Renal cortex interstitium (tissue), 15 donors: ENCODE measurements around the gene MYO15B. TPM values are rescaled to one million over a fixed set of nuclear protein-coding genes. Genes with fewer than 3 reads are reported as not detected.

Experiments
- DNase-seq, 11 donors: peaks; one replicate each; pipeline ENCODE4 v3.0.0-alpha.2; 2013; ENCODE audit warnings: low read depth in 9 of 11, low spot score in 4 of 11; ENCODE audit errors: extremely low read depth in 1 of 11
- long read RNA-seq, 16 experiments: transcript quantifications; one replicate each; lab custom pipeline, GENCODE V29; 2026
- polyA plus RNA-seq, 3 donors: library from polyadenylated mRNA; unstranded; fragments of 120-200 nt; gene quantifications; one replicate each; pipeline ENCODE4 v1.2.1, GENCODE V29; 2013; ENCODE audit not compliant: insufficient read length in 3 of 3

Gene MYO15B
- polyA plus RNA-seq: 100 to 1,000 TPM; 123 to 286 (median 163) TPM
- long read RNA-seq, donor 1, partial matches to known transcripts: 5 of 7 reads
- long read RNA-seq, donor 1, other reads (novel, unspliced or antisense): 0 of 7 reads
- long read RNA-seq, donor 2, partial matches to known transcripts: 0 of 1 reads
- long read RNA-seq, donor 2, other reads (novel, unspliced or antisense): 0 of 1 reads
- long read RNA-seq, donor 3, partial matches to known transcripts: 5 of 10 reads
- long read RNA-seq, donor 3, other reads (novel, unspliced or antisense): 0 of 10 reads
- long read RNA-seq, donor 4, partial matches to known transcripts: 8 of 10 reads
- long read RNA-seq, donor 4, other reads (novel, unspliced or antisense): 0 of 10 reads
- long read RNA-seq, donor 5: 0 reads
- long read RNA-seq, donor 6, partial matches to known transcripts: 25 of 29 reads
- long read RNA-seq, donor 6, other reads (novel, unspliced or antisense): 0 of 29 reads
- long read RNA-seq, donor 7, partial matches to known transcripts: 5 of 7 reads
- long read RNA-seq, donor 7, other reads (novel, unspliced or antisense): 0 of 7 reads
- long read RNA-seq, donor 8: 0 reads
- long read RNA-seq, donor 9, partial matches to known transcripts: 0 of 1 reads
- long read RNA-seq, donor 9, other reads (novel, unspliced or antisense): 0 of 1 reads
- long read RNA-seq, donor 10, partial matches to known transcripts: 0 of 2 reads
- long read RNA-seq, donor 10, other reads (novel, unspliced or antisense): 0 of 2 reads
- long read RNA-seq, donor 11, partial matches to known transcripts: 7 of 9 reads
- long read RNA-seq, donor 11, other reads (novel, unspliced or antisense): 0 of 9 reads
- long read RNA-seq, donor 12: 0 reads
- long read RNA-seq, donor 13: 0 reads
- long read RNA-seq, donor 14, partial matches to known transcripts: 0 of 1 reads
- long read RNA-seq, donor 14, other reads (novel, unspliced or antisense): 0 of 1 reads
- long read RNA-seq, donor 15, partial matches to known transcripts: 0 of 3 reads
- long read RNA-seq, donor 15, other reads (novel, unspliced or antisense): 0 of 3 reads
- long read RNA-seq, donor 16, partial matches to known transcripts: 37 of 42 reads
- long read RNA-seq, donor 16, other reads (novel, unspliced or antisense): 0 of 42 reads

DNA sequence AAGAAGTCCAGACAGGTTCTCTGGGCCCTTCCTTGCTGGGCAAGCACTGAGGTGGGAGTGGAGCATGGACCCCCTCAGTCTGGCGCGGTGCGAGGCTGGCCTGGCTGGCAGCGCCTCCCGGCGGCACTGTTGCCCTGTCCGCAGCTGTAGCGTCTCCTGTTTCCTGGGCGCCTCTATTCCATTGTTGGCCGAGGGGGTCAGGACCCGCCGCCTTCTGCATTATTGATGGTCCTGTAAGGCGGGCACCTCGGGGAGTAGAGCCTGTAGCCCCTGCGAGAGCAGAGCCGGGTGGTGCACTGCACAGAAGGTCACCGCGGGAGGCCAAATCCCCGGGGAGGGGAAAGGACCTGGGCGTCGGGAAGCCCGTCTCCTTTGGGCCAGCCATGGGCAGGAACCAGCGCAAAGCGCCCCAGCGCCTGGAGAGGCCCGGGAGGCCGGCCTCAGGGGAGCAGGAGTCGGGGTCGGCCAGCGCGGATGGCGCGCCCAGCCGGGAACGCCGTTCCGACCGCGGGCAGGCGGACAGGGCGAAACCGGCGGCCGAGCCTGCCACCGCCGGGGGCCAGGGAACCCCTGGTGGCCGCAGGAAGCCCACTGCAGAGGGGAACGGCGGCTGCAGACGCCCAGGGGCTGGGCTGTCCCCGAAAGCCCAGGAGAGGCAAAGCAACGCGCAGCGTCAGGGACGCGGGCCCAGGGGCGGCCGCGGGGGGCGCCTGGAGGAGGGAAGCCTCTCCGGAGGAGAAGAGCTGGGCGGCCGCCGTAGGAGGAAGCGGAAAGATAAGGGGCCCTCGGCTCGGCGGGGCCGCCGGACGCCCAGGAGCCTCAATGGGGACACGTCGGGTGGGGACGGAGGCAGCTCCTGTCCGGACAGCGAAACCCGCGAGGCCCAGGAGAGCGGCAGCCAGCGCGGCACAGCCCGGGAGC is at the start of gene MYO15B:
Gene MYO15B (plus strand): TSS at position 126 of the 921 bp plus-strand sequence. CDS start 258 bp downstream, at position 384.
- peak in 8 of 11 donors; percentile 45 to 70 (median 64) for DNase-seq

- no peak for DNase-seq
Observed at GRCh38 chr17:75539967-75540729, 47.5 kb upstream of the MYO15B start.

DNA sequence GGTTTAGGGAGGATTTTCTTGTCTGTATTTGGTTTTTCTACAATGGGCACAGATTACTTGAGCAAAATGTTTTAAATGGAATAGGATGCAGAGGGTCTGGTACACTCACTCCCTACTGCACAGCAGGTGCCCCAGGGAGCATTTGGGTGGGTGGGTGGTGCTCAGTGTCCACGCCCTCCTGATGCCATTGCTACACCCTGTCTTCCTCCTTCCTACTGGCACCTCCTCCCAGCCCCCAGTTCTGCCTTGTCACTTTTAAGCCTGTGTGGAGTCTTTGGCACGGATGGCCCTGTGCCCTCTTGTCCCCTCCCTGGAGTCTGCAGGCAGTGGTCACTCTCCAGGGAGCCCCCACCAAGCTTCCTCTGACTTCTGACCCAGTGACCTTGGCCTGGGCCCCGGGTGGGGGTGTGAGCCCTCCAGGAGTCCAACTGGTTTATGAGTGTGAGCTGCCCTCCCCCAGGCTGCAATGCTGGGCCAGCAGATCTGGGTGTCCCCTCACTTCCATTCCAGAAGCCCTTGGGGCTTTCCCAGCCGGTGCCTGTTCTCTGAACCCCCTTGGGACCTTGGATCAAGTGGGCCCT is 46.6 kb upstream of the MYO15B start:
- DNase-seq: no peak

DNA sequence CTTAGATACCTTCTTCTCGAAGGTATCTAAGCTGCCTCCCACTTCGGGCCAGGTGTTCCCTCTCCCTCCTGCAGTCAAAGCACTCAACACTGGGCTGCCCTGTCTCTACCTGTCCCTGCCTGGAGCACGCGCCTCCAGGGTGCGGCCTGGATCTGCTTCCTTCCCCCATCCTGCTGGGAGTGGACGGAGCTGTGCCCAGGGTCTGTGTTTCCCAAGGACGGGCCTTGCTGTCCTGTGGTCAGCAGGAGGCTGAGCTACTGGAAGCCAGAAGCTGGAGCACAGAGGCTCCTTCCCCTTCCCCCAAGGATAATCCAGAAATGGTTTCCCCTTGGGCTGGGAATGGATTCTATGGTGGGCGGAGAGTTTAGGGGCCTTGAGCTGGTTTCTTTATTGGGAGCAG is 45.4 kb upstream of the MYO15B start:
- no peak for DNase-seq

- DNase-seq: no peak
Observed at GRCh38 chr17:75542728-75543336, 44.8 kb upstream of the MYO15B start.

- no peak for DNase-seq
Observed at GRCh38 chr17:75544250-75544649, 43.4 kb upstream of the MYO15B start.

GRCh38 chr17:75546181-75546580 is 41.4 kb upstream of the MYO15B start:
- DNase-seq: no peak

- DNase-seq: no peak
Observed at GRCh38 chr17:75547091-75547490, 40.5 kb upstream of the MYO15B start.

DNA sequence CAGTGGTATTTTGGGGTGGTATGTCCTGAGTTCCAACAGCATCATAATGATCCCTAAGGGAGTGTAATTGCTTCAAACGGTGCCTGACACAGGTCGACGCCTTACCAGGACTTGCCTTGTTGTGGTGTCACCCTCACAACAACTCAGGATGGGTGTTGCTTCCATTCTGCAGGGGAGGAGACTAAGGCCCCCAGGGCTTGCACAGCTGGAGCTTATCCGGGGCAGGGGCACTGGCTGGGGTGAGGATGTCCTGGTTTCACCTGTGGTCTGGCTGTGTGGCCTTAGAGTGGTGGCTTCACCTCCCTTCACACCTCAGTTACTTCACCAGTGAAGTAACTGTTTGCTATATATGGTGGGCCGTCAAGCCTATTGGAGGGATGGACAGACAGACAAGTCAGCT is 38.8 kb upstream of the MYO15B start:
- DNase-seq: no peak

DNA sequence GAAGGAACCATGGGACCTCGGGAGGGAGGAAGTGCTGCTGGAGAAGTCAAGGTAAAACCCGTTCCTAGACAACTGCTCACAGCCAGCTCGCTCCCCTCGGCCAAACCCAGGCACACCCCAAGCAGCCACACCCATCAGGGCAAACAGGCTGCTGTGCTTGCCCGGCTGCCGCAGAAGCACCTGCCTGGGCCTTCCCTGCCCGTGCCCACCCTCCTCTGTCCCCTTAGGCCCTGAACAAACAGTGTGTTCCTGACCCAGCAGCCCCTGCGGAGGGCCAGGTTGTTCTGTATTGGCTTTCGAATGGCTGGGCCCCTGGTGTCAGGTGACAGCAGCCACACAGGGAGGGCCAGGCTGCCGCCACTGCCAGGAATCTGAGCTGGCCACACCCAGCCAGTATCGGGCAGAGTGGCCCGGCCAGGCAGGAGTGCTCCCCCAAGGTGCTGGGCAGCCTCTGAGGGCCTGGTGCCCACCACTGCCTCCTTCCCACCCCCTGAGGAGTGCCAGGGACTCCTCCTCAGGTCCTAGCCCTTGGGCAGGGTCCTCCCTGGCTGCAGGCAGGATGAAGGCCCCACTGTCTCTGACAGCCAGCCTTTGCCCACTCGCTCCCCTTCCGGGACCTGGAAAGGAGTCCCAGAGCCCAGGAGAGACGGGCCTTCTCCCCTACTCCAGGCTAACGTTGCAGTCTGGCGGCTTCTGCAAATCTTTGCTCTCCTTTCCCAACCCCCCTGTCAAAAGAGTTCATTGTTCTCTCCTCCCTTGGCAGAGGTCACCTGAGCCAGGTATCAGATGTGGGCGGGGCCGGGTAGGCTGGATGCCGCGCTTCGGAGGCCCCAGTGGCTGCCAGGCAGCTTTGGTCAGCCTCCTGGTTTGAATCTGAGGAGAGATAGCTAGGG is 38.1 kb upstream of the MYO15B start:
- DNase-seq: peak in 4 of 11 donors; percentile 71 to 79 (median 74)

DNA sequence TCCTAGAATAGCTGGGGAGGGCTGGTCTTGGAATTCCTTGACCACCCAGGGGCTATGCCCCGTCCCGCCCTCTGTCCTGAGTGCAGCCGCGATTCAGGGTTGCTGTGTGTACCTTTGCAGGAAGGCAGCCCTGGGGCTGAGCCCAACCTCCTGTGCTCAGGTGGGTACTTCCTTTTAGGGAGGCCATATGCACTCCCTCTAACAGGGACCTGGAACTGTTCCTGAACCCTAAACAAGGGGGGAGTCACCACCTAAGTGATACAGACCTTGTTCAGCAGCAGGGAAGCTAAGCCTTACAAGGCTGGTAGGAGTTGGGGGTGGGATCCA is 37.5 kb upstream of the MYO15B start:
- DNase-seq: no peak

DNA sequence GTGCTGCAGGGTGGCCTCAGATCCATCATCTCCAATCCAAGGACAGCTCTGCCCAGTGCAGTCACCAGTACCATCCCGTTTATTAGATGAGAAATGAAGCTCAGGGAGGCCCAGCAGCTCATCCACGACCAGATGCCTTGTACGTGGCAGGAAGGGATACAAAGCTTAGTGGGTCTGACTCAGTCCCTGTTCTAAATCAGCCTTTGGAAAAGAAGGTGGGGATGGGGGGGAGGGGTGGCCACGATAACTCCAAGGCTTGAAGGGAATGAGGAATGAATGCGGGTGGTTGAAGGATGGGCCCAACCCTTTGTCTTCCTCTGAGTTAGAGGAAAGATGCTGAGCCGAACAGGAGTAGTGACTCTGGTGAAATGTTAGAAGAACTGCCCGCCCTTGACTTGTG is 36.3 kb upstream of the MYO15B start:
- no peak for DNase-seq

DNA sequence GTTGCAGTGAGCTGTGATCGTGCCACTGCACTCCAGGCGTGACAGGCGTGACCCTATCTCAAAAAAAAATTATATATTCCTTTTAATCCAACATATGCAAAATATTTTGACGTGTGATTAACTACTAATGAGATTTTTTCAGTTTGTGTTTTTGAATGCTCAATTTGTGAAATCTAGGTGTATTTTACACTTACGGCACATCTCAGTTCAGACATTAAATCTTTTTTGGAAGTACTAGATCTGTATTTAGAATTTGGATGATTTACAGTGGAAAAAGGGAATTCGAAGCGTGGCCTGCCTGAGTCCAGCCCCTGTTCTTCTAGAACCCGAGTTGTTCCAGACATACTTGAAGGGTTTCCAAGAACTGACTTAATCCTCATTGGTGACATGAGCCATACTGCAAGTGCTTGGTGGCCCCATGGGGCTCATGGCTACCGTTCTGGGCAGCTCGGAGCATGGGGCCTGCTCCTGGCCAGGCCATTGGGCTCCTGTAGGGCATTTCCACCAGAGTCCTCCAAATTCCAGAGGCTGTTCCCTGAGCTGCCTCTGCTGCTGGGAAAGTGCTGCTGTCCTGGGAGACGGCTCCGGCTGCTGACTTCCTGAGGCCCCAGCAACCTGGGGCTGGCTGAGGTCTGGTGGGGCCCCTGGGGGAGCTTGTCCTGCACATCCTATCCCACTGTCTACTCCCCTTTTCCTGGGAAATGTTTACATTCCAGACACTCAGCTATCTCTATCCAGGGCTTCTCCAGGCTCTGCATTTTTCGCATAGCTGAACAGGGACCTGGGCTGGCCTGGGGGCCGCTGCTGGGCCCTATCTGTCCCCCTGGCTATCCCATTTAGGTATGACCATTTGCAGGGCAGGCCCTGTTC is 34.9 kb upstream of the MYO15B start:
- no peak for DNase-seq

DNA sequence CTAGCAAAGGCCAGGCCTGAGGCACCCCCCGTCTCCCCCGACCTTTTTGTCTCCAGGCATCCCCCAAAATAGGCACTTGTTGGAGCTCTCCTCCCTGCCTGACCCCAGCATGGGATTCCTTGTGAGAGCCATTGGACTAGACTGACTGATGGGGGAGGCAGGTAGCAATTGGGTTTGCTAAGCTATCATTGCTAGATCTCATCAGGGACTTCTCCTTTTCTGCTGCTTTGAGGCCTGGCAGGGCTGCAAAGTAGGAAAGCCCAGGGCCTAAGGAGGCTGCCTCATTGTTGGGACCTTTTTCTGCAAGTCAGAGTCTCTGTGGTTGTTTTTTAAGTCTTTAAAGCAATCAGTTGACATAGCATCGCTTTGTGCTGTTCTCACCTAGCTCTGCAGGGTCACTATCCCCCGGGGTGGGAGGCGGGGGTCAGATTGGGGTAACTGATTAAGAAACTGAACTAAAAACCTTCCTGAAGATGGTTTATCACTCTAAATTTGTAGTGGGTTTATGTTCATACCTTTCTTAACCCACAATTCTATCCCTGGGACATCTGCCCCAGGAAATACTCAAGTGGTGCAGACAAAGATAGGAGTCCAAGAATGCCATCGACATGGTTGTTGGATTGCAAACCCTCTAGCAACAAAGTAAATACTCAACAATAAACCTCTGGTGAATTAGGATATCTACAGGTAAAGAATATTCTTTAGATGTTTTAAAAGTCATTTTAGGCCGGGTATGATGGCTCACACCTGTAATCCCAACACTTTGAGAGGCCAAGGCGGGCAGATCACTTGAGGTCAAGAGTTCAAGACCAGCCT is 34.1 kb upstream of the MYO15B start:
- DNase-seq: no peak
